SU-DHL-6 (cell line): ENCODE measurements around the gene INO80C.

ENCODE experiments used
- H2AFZ ChIP-seq: fragments of 200-600 bp; sonication (generic); 2 replicates; pipeline ENCODE4 v1.6.1; 2014; ENCODE audit warnings: low read depth, mild to moderate bottlenecking, moderate library complexity, mixed read lengths, antibody characterized with exemption, low read length; ENCODE audit not compliant: severe bottlenecking
- H3F3A ChIP-seq: fragments of 200-600 bp; shearing (Covaris generic); 2 replicates; pipeline ENCODE4 v1.6.0; 2016; ENCODE audit warnings: antibody characterized with exemption, mild to moderate bottlenecking; ENCODE audit not compliant: insufficient read depth
- H3K27ac ChIP-seq: fragments of 200-600 bp; sonication (generic); 2 replicates; pipeline ENCODE4 v1.5.1; 2016; ENCODE audit warnings: low read depth, mild to moderate bottlenecking, low read length, moderate library complexity, mixed read lengths
- H3K27me3 ChIP-seq: fragments of 200-600 bp; sonication (generic), shearing (Covaris generic); 2 replicates; pipeline ENCODE4 v1.6.0; 2014; ENCODE audit warnings: mild to moderate bottlenecking, low read length
- H3K36me3 ChIP-seq: fragments of 200-600 bp; sonication (generic); 2 replicates; pipeline ENCODE4 v1.6.1; 2014; ENCODE audit warnings: mild to moderate bottlenecking, low read length, mixed read lengths
- H3K4me2 ChIP-seq: fragments of 300-600, 200-600 bp; shearing (Covaris generic), sonication (generic); 2 replicates; pipeline ENCODE4 v1.6.0; 2014; ENCODE audit warnings: low read length, low read depth, mild to moderate bottlenecking; ENCODE audit not compliant: poor library complexity, severe bottlenecking
- H3K4me3 ChIP-seq: fragments of 200-600 bp; sonication (generic); 2 replicates; pipeline ENCODE4 v1.5.1; 2014; ENCODE audit warnings: antibody characterized with exemption, low read length, mild to moderate bottlenecking, mixed read lengths; ENCODE audit not compliant: insufficient read depth, poor library complexity, severe bottlenecking
- H3K79me2 ChIP-seq: fragments of 200-600 bp; sonication (generic); 2 replicates; pipeline ENCODE4 v1.6.1; 2014; ENCODE audit warnings: mild to moderate bottlenecking, low read length, moderate library complexity; ENCODE audit not compliant: insufficient read depth
- H3K9ac ChIP-seq: fragments of 200-600 bp; sonication (generic); 2 replicates; pipeline ENCODE4 v1.7.0; 2014; ENCODE audit warnings: mild to moderate bottlenecking, low read length
- H3K9me2 ChIP-seq: fragments of 200-600 bp; sonication (generic); replicated peaks from 2 replicates; pipeline ENCODE4 v1.6.1; 2014; ENCODE audit warnings: low read length; ENCODE audit not compliant: insufficient read depth
- H3K9me3 ChIP-seq: fragments of 200-600 bp; sonication (generic); 2 replicates; pipeline ENCODE4 v1.6.1; 2014; ENCODE audit warnings: low read length, mixed read lengths; ENCODE audit not compliant: insufficient read depth
- H4K20me1 ChIP-seq: fragments of 200-600 bp; sonication (generic); 2 replicates; pipeline ENCODE4 v1.6.1; 2014; ENCODE audit warnings: low read depth, mild to moderate bottlenecking, antibody characterized with exemption, low read length, moderate library complexity, mixed read lengths
- CTCF ChIP-seq: fragments of 200-600 bp; sonication (generic); IDR thresholded peaks from one replicate; pipeline ENCODE4 v1.5.1; 2017; ENCODE audit warnings: antibody characterized with exemption, mild to moderate bottlenecking, low read length, moderate library complexity; ENCODE audit not compliant: insufficient read depth, poor library complexity, severe bottlenecking
- EZH2phosphoT487 ChIP-seq: fragments of 200-600 bp; sonication (generic), shearing (Covaris generic); conservative IDR thresholded peaks from 2 replicates; pipeline ENCODE4 v1.6.1; 2018; ENCODE audit warnings: mild to moderate bottlenecking, antibody characterized with exemption, low read length, moderate library complexity, mixed read lengths

Gene INO80C

GRCh38 chr18:35465329-35465728 lies 32.4 kb downstream of the INO80C start:
- H3K9me2 ChIP-seq, result no peaks in the 10 kb centered on the region
- H3K4me3 ChIP-seq, result no peak overlapping the region
- no peak overlapping the region for H2AFZ ChIP-seq
- H3K36me3 ChIP-seq, result no peaks in the 10 kb centered on the region
- no peaks in the 10 kb centered on the region for H4K20me1 ChIP-seq
- no peak overlapping the region for H3K27ac ChIP-seq
- H3K9me3 ChIP-seq, result no peaks in the 10 kb centered on the region
- no peaks in the 10 kb centered on the region for H3F3A ChIP-seq
- H3K79me2 ChIP-seq, result no peaks in the 10 kb centered on the region
- H3K27me3 ChIP-seq, result no peaks in the 10 kb centered on the region
- no peak overlapping the region for H3K9ac ChIP-seq
- H3K4me2 ChIP-seq, result no peak overlapping the region
- TF ChIP-seq EZH2phosphoT487 (no peak), CTCF (no peak)

GRCh38 chr18:35464831-35465279 lies 32.9 kb downstream of the INO80C start:
- H3F3A ChIP-seq, result no peaks in the 10 kb centered on the region
- H3K9me3 ChIP-seq, result no peaks in the 10 kb centered on the region
- no peaks in the 10 kb centered on the region for H3K36me3 ChIP-seq
- no peaks in the 10 kb centered on the region for H3K9me2 ChIP-seq
- H3K79me2 ChIP-seq, result no peaks in the 10 kb centered on the region
- no peaks in the 10 kb centered on the region for H4K20me1 ChIP-seq
- no peak overlapping the region for H3K4me2 ChIP-seq
- TF ChIP-seq CTCF (no peak), EZH2phosphoT487 (no peak)
- H3K27me3 ChIP-seq, result no peaks in the 10 kb centered on the region
- H3K9ac ChIP-seq, result no peak overlapping the region
- no peak overlapping the region for H3K4me3 ChIP-seq
- H2AFZ ChIP-seq, result no peak overlapping the region
- H3K27ac ChIP-seq, result no peak overlapping the region

DNA sequence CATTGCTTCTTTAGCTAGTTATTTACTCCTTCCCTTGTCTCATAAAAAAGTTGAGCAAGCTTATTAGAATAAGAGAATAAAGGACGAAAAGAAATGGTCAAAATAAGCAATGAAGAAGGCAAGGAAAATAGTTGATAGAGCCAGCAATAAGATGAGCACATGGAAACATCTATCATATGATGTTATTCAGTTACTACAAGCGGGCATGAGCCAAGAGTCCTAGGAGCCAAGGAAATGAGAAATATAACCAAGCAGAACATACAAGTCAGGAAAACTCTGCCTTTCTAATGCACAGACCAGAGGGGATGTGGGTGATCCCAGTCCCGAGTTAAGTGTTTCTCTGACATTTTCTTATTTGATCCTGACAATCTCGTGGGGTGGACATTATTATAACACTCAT lies 33.9 kb downstream of the INO80C start:
- H3K27me3 ChIP-seq, result no peaks in the 10 kb centered on the region
- H3K4me3 ChIP-seq, result no peak overlapping the region
- H3F3A ChIP-seq, result no peaks in the 10 kb centered on the region
- H3K9me2 ChIP-seq, result no peaks in the 10 kb centered on the region
- H4K20me1 ChIP-seq, result no peaks in the 10 kb centered on the region
- no peaks in the 10 kb centered on the region for H3K9me3 ChIP-seq
- no peak overlapping the region for H3K9ac ChIP-seq
- no peaks in the 10 kb centered on the region for H3K79me2 ChIP-seq
- TF ChIP-seq EZH2phosphoT487 (no peak), CTCF (no peak)
- no peak overlapping the region for H2AFZ ChIP-seq
- H3K36me3 ChIP-seq, result no peaks in the 10 kb centered on the region
- H3K4me2 ChIP-seq, result no peak overlapping the region
- no peak overlapping the region for H3K27ac ChIP-seq
